ENCODE results near the gene GREB1.

- TF ChIP-seq CTCF (conservative IDR thresholded peaks at IDR 0.05) (no peak), ZFX (IDR thresholded peaks at IDR 0.05) (no peak)
Measured at GRCh38 chr2:11564816-11565567, 31.1 kb downstream of the GREB1 start.

Measured in C4-2B (cell line).